HEK293T (cell line): ENCODE measurements around the gene SAA1.
"Not testable (repeated sequence)": the region's sequence is repeated elsewhere in the genome, so short reads cannot be mapped to it uniquely, and the experiment has no call there.

Experiments used
- BHLHE40 ChIP-seq: fragments of 450-650 bp; IDR thresholded peaks from 2 replicates; pipeline ENCODE4 v1.6.1; 2016; ENCODE audit warnings: mild to moderate bottlenecking, moderate library complexity, borderline replicate concordance
- ELF4 ChIP-seq: fragments of 450-650 bp; IDR thresholded peaks from 2 replicates; pipeline ENCODE4 v1.6.1; 2017; ENCODE audit warnings: antibody characterized with exemption
- FOXA1 ChIP-seq: fragments of 450-650 bp; IDR thresholded peaks from 2 replicates; pipeline ENCODE4 v1.6.1; 2016; ENCODE audit warnings: mild to moderate bottlenecking
- FOXK2 ChIP-seq: fragments of 450-650 bp; IDR thresholded peaks from 2 replicates; pipeline ENCODE4 v1.6.1; 2016; ENCODE audit warnings: mild to moderate bottlenecking
- FOXM1 ChIP-seq: fragments of 450-650 bp; IDR thresholded peaks from 2 replicates; pipeline ENCODE4 v1.6.1; 2017; ENCODE audit warnings: mild to moderate bottlenecking, borderline replicate concordance
- LEF1 ChIP-seq: fragments of 450-650 bp; IDR thresholded peaks from 2 replicates; pipeline ENCODE4 v1.6.1; 2017; ENCODE audit warnings: mild to moderate bottlenecking, borderline replicate concordance
- NFRKB ChIP-seq: fragments of 450-650 bp; IDR thresholded peaks from 2 replicates; pipeline ENCODE4 v1.6.1; 2016; ENCODE audit warnings: mild to moderate bottlenecking, moderate library complexity
- PKNOX1 ChIP-seq: fragments of 450-650 bp; IDR thresholded peaks from 2 replicates; pipeline ENCODE4 v1.6.1; 2016
- SP1 ChIP-seq: fragments of 450-650 bp; IDR thresholded peaks from 2 replicates; pipeline ENCODE4 v1.6.1; 2017
- SUZ12 ChIP-seq: fragments of 450-650 bp; IDR thresholded peaks from 2 replicates; pipeline ENCODE4 v1.6.1; 2016; ENCODE audit warnings: mild to moderate bottlenecking
- TARDBP ChIP-seq: fragments of 450-650 bp; IDR thresholded peaks from 2 replicates; pipeline ENCODE4 v1.6.1; 2016
- ZNF384 ChIP-seq: fragments of 450-650 bp; IDR thresholded peaks from 2 replicates; pipeline ENCODE4 v1.6.1; 2016

- TF ChIP-seq FOXM1, PKNOX1, FOXK2, NFRKB, FOXA1, LEF1, BHLHE40, ZNF384, SUZ12, SP1, ELF4, TARDBP: not testable (repeated sequence)
Observed at GRCh38 chr11:18267335-18268133, 1.5 kb downstream of the SAA1 start.
